EL (cell line): Measurements from ENCODE around the gene MACROD2.

ENCODE experiments used
- DNase-seq: peaks from one replicate; pipeline ENCODE4 v3.0.0-alpha.2; 2016

MACROD2 gene

DNA sequence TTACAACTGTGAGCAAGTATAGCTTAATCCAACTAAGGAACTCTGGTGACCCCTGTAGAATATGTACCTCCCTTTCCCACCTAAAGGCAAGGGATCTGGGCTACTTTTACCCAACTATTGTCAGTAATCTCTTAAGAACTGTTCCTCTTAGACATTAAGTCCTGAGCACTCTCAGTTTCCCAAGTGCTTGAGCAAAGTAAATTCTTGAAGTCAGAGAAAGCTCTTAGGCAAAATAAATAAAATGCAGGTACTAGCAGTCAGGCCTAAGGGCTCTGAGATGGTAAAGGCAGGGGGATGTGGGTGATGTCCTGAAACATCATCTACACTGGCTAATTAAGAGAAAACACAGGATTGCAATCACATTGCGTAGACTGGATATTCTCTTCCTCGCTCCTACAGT is 788.5 kb downstream of the MACROD2 start:
- DNase-seq: no peak

DNA sequence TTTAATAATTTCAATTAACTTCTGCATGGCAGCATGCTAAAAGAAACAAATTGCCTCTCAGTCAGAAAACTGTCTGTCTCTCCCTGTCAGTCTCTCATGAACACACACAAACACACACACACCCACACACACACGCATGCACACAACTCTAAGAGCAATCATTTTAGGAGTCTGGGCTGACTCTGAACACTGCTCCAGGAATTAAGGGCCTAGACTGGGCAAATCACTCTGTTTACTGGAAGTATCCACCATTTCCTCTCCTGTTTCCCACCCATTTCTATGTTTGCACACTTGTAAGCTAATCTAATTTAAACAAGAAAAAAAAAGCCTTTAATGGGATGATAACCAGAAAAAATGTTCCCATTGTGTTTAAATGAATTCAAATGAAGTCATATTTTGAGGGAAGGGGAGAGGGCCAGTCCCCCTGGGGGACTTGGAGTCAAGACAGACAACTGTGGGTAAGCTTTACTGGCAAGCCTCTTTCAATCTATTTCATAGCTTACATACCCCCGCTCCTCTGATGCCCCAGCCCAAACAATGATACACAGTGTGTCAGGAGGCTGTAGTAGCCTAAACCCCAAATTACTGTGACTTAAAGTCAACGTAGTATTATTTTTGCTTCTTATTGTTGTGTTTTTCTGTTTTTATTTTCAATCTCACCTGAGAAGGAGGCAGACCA is 789.9 kb downstream of the MACROD2 start:
- DNase-seq: no peak

DNA sequence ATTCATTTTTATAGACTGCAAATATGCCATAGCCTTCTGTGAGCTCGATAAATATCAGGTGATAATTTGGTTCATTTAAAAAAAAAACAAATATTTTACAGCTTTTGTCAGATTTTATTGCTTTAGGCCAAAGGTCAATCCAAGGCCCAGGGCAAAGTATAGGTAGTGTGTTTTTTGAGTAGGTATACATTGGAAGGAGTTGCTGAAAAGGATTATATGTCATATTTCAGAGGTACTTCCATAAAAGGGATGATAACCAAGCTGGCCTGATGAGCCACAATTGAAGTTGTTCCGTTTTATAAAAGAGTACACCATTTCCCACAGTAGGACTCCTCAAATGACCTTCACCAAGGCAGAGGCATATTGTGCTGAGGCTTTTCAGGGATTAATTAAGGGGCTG is 794.9 kb downstream of the MACROD2 start:
- no peak for DNase-seq

DNA sequence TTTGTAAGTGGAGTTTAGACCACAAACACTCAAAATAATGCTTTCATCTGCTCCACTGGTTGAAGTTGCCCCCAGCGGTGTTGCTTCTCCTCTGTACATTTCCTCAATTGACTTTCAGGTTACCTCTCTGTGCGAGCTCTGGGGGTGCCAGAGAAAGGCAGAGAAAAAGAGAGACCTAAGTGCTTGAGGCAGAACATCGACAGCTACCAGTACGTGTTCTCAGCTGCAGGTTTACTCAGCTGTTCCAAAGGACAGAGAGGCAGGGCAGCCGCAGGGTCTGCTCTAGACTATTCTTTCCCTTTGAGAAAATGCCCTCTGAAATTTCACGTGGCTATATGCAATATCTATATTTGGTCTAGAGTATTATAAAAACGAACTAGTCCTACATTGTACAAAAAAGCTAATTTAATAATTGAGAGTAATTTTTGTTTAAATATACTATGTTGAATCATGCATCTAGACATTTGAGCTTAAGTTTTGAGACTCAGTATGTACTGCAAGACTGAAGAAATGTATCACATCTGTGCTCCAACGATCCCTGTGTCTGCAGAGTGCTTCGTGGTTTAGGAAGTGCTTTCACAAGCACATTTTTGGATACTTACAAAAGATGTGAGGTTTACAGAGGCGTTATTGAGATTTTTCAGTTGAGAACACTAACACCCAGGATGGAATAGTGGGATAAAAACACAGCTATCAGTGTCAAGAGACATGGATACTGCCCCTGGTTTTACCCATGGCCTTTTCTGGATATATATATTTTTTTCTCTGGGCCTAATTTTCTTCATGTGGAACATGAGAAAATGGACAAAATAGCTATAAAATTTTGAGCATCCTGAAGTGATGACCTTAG is 795.7 kb downstream of the MACROD2 start:
- DNase-seq: no peak

DNA sequence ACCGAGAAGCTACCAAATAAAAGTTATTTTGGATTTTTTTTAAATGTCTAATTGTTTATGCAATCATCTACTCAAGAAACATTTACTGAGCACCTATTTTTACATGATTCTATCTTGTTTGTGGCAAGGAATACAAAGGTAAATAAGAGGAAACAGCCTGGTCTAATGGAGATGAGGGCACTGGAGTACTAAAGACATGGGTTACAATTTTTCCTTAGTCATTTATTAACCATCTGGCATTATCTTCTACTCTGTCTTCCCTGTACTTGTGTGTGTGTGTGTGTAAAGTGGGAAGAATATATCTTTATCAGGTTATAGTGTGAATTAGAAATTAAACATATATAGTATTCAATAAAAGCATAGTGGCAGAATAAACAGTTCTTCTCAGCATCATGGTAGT is 797.6 kb downstream of the MACROD2 start:
- no peak for DNase-seq

DNA sequence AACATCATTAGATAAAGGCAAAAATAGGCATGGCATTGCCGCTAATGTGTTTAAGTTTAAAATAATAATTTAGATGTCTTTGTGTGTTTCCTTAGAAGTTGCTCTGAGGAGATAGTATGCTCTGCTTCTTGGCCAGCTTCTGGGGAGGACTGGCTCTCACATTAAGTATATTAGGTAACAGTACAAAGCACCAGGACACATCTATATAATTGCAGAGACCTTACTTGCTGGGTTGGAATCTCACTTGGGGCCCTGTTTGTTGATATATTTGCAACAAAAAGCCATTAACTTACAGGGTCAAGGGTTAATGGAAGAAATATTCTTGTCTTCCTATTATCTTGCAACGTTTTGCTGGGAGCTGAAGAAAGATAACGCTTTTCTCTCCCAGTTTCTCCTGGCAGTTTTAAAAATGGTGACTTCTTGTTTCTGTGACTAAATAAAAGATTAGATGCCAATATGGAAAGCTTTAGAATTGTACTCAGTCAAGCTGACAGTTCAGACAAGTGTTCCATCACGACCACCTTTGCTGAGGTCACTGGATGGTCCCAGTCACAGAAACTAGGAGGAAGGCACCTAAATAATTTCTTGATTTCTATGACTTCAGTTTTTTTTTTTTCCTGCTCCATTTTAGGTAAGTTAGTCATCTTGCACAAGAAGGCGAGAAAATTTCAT is 804.4 kb downstream of the MACROD2 start:
- no peak for DNase-seq

DNA sequence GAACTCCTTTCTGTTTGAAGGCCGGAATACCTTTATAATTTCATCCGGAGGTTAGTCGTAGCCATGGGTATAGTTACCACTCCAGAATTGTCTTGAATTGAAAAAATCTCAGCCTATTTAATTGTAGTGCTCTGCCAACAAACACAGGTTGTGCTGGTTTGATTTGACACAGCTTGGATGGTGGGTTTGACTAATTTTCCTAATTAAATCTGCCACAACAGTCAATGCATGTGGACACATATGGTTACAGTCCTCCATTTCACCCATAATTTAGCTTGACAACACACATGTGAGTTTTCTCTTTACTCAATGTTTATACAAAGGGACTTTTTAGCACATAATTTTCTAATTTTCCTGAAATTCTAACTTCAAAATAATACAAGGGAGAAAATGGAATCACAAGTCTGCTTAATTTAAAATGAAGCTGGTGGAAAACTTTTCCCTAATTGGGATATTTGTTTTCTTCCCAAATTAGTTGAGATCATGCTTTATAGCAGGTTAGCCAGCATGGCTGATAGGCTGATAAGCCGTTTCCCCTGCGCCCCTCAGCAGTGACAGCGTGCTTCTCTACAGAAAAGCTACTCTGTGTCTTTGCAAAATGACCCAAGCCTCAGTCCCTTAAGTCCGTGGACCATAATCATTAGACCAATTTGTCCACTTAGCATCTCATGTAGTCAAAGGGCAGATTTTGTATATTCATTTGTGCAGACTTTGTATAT is 805.5 kb downstream of the MACROD2 start:
- DNase-seq: no peak

DNA sequence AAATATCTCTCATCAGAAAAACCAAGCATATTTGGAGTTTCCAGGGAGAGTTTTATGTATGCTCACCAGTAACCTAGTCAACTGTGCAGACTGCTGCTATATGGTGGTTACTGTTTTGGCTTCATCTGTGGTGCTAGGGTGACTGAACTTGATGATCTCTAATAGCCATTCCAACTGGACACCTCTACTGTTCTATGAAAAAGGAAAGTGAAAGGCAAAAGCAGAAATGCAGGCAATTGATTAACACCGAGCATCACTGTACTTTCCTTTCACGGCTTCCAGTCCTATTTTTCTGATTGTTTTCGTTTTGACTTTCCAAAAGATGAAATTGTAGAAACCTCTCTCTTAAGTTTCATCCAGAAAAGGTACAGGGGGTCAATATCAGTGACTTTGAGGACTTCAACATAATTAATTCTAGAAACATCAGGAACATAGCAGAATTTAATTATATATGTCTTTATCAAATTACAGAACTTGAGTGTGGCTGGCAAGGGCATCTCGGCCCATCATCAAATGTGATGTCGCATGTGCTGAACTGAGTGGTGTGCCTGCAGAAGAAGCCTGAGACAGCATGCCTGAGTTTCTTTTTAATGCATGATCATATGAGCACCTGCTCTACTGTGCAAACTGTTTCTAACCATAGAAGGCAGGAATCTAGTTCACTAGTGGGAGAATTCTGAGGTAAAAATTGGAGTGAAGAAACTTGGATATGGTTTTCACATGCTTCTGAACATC is 806.4 kb downstream of the MACROD2 start:
- DNase-seq: no peak

DNA sequence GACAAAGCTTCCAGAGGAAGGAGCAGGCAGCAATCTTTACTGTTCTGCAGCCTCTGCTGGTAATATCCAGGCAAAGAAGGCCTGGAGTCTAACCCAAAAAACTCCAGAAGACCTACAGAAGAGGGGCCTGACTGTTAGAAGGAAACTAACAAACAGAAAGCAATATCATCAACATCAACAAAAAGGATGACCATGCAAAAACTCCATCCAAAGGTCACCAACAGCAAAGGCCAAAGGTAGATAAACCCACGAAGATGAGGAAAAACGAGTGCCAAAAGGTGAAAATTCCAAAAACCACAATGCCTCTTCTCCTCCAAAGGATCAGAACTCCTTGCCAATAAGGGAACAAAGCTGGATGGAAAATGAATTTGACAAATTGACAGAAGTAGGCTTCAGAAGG is 811.9 kb downstream of the MACROD2 start:
- no peak for DNase-seq

DNA sequence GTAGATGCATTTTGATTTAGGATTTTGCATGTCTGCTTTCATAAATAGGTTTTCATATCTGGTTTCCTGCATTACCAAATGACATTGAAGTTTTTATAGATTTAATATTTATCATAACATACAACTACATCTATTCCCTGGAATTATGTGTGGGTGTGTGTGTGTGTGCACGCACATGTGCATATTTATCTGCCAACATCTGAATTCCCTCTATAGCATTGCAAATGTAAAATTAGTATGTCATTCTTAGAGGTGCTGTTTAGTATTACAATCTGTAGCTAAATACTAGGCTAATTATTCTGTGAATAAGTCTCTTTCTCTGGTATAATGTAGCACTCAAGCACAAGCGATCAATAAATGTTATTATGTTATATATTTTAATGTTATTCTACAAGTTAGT is 820.0 kb downstream of the MACROD2 start:
- DNase-seq: no peak

DNA sequence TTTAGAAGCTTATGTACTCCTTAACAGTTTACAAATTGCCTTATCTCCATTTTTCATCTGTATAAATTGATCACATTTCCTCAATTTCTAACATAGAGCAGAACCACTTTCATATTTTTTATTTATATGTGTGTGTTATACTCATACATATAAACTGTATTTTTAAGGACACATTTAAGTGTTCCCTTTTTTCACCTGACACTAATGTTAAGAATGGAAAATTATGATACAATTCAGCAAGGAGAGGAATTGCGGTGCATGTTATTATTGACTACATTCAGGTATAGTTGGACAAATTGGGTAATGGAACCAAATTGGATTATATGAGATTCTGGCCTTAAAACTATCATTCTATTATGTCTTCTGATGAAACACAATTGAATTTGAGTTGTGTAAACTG is 821.2 kb downstream of the MACROD2 start:
- no peak for DNase-seq

DNA sequence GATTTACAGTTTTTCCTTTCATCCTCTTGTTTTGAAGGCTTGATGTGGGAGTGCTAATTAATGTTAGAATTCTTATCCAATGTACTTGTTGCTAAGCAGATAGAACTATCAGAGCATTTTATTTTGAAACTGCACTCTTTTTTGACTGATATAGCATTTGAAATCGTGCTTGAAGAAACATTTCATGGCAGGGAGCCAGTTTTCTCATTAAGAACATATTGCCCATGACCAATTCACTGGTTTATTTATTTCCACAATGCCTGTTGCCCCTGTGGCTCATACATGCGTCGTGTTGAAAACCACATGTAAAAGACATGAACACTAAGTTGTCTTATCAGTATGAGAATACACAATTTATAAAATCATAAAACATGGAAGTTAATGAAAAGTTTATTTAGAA is 821.8 kb downstream of the MACROD2 start:
- no peak for DNase-seq

DNA sequence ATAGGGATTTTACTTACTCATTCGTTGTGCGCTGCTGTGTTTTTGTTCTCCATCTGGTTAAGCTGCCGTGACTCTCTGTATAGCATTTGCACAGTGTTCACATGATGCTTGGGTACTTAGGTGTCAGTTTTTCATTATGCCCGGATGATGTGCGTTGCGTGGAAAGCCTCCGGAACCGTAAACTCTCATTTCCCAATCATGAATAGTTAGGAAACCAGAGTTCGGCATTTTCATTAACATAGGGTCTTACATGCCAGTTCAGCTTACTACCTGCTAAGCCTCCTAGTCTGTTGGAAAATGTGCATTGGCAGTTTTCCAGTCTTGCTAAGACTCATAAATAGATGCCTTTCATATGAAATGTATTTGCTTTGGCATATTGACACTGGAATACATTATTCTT is 825.5 kb downstream of the MACROD2 start:
- DNase-seq: no peak

DNA sequence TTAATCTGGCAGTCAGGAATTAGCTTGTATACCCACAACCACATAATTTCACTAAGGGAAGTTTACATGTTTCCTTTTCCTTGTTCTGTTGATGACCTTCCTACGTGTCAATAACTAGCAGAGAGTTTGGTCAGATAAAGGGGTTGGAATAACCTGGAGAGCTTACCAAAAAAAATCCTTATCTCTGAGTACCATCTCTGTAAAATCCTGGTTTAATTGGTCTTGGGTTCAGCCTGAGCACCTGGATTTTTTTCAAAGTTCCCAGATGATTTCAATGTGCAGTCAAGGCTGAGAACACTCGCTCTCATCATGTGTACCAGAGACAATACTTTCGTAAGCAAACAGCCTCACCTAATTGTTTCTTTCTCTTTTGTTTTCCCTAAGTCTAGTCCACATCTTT is 825.9 kb downstream of the MACROD2 start:
- DNase-seq: no peak

DNA sequence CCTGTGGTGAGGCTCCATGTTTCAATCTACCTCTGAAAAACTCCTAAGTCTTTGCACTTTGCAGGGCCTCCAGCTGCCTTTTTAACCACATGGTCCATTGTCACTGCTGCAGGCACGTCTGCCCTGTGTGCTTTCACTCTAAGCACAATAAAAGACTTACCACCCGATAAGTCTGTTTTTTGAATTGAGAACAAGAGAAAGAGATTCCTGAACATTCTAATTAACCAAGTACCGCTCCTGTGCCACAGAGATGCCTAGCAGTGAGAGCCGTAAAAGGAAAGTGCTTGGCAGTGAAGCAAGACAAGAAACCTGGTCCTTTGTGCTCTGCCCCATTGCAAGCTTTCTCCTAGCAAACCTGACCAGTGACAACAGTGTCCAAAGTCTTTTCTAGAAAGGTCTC is 829.7 kb downstream of the MACROD2 start:
- no peak for DNase-seq

DNA sequence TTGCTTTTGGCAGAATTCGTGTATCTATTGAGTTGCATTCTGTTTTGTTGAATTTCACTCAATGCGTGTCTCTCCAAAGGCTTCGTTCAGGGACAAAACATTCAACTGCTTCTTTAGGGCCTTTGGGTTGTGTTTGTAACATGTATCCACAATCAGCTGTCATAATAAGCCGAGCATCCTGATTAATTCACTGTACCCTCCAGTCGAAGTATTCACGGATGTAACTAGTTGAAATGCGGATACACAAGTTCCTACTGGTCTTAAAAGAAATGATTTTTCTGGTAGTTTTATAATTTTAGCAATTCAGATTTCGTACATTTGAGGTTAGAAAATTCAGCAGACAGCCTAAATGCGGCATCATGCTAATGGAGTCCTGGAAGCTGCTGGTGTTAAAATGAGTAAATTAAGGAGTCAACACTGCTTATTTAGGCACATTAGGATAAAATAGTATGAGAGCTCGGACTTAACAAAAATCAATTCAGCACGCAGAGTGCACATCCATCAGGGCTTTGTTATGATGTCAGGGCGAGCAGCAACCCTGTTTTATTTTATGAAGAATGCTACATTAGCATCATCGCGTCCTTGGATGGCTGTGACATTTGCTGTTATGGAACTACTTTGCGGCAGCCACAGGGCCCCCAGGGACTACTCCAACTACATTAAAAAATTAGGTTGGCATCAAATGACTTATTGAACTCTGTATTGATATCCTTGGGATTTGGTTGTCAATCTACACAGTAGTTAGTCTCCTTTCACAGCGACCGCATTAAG is 831.4 kb downstream of the MACROD2 start:
- DNase-seq: no peak

DNA sequence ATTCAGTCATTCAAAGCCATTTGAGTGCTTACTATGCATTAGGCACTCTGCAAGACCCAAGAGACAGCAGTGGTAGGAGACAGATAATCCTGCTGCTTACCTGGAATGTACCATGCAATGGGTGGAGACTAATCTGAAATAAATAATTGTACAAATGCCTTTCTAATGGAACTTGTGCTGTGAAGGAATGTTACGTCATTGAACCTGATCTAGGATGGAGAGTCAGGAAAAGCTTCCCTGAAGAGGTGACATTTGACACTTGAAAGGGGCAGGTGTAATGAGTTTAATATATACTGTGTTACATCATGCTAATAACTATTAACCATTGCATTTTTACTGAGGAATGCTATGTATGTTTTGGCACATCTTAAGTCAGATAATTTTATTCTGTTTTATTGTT is 833.1 kb downstream of the MACROD2 start:
- DNase-seq: no peak

DNA sequence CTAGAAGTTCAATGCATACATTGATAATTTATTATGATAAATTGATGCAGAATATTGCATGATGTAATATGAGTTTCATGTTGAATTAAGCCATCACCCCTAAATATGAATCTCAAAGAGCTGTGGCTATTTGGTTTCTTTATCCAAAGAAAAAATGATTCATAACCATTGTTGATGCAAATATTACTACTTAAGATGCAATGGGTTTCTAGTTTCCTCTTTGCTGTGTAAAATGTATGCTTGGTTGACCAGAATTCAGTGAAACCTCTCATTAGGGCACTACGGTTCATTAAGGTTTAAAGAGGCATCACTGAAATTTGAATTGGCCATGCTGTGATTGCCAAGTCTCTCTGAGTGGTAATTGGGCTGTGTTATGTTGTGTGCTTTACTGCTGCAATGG is 834.6 kb downstream of the MACROD2 start:
- DNase-seq: no peak

DNA sequence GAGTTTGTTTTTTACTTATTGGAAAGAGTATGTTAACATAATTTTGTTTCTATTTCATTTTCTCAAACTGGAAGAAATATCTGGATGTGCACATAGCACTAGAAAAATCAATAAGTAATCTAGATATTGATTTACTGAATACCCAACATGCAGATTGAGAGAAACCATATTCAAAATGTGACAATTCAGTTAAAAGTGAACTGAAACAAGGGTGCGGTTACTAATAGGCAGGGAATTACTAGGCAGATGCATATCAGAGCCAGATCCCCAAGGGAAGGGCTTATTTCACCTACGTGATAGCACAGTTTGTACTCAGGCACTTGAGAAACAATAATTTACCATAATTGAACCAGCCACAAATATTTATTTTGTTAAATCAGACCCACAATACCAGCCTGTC is 835.1 kb downstream of the MACROD2 start:
- no peak for DNase-seq

DNA sequence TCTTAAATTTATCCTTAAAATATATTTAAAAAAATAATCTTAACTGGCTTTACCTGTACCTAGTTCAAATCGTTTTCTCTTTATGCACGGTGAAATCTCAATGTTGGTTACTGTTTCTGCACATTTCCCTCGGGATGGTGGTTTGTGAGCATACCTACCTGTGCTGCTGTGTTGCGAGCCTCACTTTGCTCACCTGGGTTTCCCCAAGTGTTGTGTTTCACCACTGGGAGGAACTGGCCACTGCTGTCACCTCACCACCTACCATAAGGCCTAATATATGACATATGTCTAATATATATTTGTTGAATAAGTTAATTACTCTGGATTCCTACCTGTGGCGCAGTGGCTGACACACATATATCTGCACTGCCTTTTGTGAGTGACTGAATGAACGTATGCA is 835.6 kb downstream of the MACROD2 start:
- no peak for DNase-seq

DNA sequence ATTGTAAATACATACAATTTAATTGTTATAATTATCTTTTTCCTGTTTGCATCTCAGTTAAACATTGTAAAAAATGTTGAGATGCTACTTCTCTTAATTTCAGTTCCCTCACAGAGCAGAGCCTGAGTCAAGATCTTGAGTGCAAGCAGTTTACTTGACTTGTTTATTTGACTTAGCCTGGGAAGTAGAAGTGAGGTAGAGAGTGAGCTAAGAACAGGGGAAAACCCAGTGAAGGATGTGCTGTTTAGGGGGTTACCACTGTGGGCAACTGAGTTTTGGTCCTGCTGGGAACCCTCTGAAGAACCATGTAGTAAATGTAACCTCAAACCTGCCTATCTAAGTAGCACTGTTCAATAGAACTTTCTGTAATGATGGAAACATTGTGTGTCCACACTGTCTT is 837.3 kb downstream of the MACROD2 start:
- no peak for DNase-seq
